Measurements from ENCODE around the gene RAB39A.
A peak's percentile ranks its signal among the peaks of the same experiment; 100 is the strongest.
"Not testable (repeated sequence)": the region's sequence is repeated elsewhere in the genome, so short reads cannot be mapped to it uniquely, and the experiment has no call there.

The RAB39A gene

DNA sequence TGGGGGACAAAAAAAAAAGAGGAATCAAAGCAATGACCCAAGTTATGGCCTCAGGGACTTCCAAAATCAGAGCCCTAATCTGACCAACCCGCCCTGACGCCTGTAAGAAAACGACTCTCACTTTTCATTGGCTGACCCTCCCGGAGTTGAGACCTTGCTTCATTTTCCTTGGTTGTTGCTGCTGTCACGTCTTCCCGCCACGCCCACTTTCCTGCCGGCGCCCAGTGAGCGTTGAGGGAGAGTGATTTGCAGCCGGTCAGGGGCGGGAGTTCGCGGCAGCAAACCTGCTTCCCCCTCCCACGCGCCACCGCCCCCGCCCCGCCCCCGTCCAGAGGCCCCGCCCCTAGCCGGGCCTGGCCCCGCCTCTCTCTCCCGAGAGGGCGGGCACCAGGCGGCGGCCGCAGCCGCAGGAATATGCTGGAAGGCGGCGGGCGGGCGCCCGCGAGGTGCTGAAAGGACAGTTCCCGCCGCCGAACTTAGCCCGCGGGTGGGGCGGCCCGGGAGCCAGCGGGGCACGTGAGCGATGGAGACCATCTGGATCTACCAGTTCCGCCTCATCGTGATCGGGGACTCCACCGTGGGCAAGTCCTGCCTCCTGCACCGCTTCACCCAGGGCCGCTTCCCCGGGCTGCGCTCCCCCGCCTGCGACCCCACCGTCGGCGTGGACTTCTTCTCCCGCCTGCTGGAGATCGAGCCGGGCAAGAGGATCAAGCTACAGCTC lies at the start of gene RAB39A:
Gene RAB39A, plus strand, starts transcription at position 403 of the 721 bp plus-strand sequence. Its CDS starts 121 bp downstream, at position 524.
- DNase-seq, result peak; percentile 90

GRCh38 chr11:107881471-107881870 lies 46.8 kb upstream of the RAB39A start:
- DNase-seq, result not testable (repeated sequence)

DNA sequence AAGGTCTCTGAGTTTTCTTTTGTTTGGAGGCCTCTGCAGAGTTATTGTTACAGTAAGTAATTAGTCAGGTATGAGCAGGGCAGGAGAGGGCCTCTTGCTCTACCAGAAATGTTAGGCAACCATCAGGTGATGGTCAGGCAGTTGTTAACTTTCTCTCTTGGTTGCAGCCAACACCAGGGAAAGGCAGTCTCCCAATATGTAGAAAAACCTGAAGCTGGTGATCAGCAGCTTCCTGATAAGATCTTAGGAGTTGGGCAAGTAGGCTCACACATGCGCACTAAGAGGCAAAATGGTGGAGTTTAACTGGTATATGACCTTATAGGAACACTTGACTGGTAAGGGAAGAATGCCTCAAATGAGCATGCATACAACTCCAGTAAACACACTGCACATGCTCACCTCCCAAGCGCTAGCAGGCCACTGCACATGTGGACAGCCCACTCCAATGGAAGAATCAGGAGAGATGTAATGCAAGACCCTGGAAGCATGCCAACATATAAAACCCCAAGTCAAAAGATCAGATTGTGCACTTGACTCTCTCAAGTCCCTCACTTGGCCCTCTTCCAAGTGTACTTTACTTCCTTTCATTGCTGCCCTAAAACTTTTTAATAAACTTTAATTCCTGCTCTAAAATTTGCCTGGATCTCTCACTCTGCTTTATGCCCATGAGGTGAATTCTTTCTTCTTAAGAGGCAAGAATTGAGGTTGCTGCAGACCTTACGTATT lies 46.0 kb upstream of the RAB39A start:
- no peak for DNase-seq

DNA sequence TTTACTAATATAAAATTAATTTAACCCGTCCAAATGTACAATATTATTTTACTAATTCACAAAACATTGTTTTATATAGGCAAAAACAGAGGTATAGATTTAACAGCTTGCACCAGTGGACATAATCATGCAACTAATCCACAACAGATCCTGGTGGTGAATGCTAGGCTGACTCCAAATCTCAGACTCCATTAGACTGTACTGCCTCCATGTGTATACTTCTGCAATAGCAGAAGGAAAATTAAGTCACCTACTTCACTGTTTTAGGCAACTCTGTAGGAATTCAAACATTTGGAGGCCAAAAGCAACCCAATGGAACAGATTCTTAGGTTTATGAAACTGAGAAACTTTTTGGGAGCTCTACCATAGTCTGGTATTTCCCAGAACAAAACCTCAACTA lies 30.0 kb upstream of the RAB39A start:
- no peak for DNase-seq

DNA sequence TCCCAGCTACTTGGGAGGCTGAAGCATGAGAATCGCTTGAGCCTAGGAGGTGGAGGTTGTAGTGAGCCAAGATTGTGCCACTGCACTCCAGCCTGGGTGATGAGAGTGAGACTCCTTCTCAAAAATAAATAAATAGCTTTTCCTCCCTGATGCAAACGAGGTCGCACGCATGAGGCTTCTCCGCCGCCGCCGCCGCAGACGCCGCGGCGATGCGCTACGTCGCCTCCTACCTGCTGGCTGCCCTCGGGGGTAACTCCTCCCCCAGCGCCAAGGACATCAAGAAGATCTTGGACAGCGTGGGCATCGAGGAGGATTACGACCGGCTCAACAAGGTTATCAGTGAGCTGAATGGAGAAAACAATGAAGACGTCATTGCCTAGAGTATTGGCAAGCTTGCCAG lies 20.0 kb upstream of the RAB39A start:
- no peak for DNase-seq

DNA sequence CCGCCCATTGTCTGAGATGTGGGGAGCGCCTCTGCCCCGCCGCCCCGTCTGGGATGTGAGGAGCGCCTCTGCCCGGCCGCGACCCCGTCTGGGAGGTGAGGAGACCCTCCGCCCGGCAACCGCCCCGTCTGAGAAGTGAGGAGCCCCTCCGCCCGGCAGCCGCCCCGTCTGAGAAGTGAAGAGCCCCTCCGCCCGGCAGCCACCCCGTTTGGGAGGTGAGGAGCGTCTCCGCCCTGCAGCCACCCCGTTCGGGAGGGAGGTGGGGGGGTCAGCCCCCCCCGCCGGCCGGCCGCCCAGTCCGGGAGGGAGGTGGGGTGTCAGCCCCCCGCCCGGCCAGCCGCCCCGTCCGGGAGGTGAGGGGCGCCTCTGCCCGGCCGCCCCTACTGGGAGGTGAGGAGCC lies 15.8 kb upstream of the RAB39A start:
- not testable (repeated sequence) for DNase-seq

GRCh38 chr11:107915229-107915628 lies 13.0 kb upstream of the RAB39A start:
- no peak for DNase-seq

DNA sequence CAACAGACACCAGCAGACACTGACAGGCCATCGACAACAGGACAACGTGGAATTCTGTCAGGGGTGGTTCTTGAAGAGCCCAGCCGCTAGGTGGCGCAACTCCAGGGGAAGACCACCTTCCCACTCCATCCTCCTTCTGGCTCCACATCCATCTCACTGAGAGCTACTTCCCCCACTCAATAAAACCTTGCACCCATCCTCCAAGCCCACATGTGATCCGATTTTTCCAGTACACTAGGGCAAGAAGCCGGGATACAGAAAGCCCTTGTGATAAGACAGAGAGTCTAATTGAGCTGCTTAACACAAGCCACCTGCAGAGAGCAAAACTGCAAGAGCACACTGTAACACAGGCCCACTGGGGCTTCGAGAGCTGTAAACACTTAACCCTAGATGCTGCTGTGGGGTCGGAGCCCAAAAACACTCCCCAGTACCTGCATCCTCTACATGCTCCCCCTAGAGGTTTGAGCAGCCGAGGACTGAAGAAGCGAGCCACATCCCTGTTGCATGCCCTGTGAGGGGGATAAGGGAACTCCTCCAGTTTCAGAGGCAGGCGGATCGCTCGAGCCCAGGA lies 11.5 kb upstream of the RAB39A start:
- DNase-seq, result peak; percentile 4

DNA sequence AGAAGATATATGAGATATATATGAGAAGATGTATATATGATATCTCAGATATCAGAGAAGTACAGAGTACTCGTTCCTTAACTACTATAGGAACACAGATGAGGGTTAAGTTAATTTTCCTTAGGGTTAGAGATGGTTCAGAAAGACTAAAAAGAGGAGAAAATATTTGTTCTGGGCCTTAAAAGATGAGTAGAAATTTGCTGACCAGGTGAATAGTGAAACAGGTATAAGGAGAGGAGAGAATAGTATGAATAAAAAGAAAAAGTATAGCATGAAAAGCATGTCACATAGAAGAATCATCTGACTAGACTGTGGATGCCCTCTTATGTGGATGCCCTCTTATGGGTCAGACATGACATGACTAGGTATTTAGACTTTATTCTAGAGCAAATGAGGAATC lies 6.3 kb upstream of the RAB39A start:
- DNase-seq, result no peak

- not testable (repeated sequence) for DNase-seq
Measured at GRCh38 chr11:107923519-107923918, 4.7 kb upstream of the RAB39A start.

- no peak for DNase-seq
Measured at GRCh38 chr11:107924306-107924705, 3.9 kb upstream of the RAB39A start.

DNA sequence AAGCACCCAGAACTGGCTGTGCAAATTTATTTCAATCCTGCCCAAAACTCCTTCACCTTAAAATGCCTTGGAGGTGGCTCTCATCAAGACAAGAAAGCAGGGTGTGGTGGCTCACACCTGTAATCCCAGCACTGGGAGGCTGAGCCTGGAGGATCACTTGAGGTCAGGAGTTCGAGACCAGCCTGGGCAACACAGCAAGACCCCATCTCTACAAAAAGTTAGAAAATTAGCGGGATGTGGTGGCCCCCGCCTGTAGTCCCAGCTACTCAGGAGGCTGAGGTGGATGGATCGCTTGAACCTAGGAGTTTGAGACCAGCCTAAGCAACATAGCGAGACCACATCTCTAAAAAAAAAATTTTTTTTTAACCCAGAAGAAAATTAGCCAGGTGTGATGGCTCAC lies 689 bp upstream of the RAB39A start:
- peak; percentile 3 for DNase-seq

- peak; percentile 65 for DNase-seq
Measured at GRCh38 chr11:107928767-107929507, 689 bp downstream of the RAB39A start.

GRCh38 chr11:107929611-107930200 lies 1.5 kb downstream of the RAB39A start:
- peak; percentile 6 for DNase-seq

GRCh38 chr11:107931206-107931605 lies 3.0 kb downstream of the RAB39A start:
- DNase-seq, result no peak

DNA sequence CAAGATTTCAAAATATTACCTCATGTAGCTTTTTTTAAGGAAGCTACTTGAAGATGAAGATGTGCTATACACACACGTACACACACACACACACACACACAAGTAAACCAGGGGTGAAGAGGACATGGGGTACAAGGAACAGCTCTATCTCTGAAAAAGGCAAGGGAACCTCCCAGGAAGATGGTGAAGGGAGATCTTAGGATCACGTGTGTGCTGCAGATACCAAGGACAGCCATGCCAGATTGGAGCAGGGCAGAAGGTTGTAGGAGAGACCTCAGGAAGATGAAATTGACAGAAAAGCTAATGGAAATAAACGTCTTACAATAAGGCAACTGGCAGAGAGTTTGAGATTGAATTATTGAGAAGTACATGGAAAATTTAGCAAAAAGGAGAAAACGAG lies 19.7 kb downstream of the RAB39A start:
- no peak for DNase-seq

GRCh38 chr11:107948328-107948727 lies 20.1 kb downstream of the RAB39A start:
- not testable (repeated sequence) for DNase-seq

GRCh38 chr11:107951155-107951554 lies 22.9 kb downstream of the RAB39A start:
- no peak for DNase-seq

GRCh38 chr11:107953446-107953845 lies 25.2 kb downstream of the RAB39A start:
- no peak for DNase-seq

DNA sequence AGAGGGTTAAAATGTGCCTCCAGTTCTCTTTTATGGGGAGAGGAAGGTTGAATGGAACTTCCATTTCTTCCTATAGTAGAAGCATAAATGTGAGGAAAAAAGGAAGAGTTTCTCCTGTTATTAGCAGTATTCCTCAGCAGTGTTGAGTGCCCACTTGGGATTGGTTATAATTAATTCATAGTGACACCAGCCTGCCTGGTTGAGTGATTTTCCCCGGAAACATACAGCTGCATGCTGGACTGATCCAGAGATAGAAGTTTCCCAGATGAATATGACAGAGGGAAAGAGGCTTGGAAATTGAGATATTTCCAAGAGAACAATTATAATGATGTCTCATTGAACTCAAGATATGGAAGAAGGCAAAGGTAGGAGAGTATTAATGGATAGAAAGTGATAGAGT lies 28.3 kb downstream of the RAB39A start:
- DNase-seq, result peak; percentile 56

- peak; percentile 39 for DNase-seq
Measured at GRCh38 chr11:107957109-107957588, 28.9 kb downstream of the RAB39A start.

DNA sequence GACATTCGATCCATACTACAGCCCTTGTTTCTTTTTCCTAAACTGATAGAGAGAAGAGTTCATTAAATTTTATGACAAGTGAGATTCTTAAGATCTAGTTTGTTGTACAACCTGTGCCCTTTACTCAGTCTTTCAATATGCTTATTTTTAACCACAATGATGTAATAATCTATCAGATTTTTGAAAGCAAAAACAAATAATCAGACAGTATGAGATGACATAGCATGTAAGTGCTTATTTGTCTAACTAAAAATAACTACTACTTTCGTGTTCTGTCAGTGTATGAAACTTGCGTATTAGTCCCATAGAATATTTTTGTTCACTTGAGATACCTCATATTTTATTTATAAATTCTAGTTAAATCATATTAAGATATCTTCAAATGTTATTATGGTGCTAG lies 33.2 kb downstream of the RAB39A start:
- no peak for DNase-seq

- DNase-seq, result no peak
Measured at GRCh38 chr11:107962181-107962580, 33.9 kb downstream of the RAB39A start.

Data from retina (tissue), 1 donor.